Measurements from ENCODE around the gene TBX1. TPM values are rescaled to one million over a fixed set of nuclear protein-coding genes. Genes with fewer than 3 reads are reported as not detected.

TBX1 gene
- total RNA-seq, 1 experiment from 2014 or later = 3.9 TPM

- intact Hi-C loops (cut with micrococcal nuclease) = no loop called here
- DNase-seq (ENCODE audit: low read depth, low spot score) (no peak), ATAC-seq (no peak)
- BruUV-seq (replicated peaks) = no TSS peak
- H3K4me1 ChIP-seq (ENCODE audit: control insufficient read depth in 1 of 2, insufficient read depth in 2 of 2, low read length in 2 of 2) = peaks cover 0 to 4% of the 10 kb centered on the region in 2 experiments; a peak in 1 of 4 replicates
- CTCF ChIA-PET = no interaction called here
- H3K9me3 ChIP-seq (ENCODE audit: control insufficient read depth in 1 of 2, insufficient read depth in 1 of 2, low read depth in 1 of 2, low read length in 2 of 2) = no peaks in the 10 kb centered on the region
- no peaks in the 10 kb centered on the region for H3K27me3 ChIP-seq (ENCODE audit: insufficient read depth, low read length)
- no peak overlapping the region for H3K27ac ChIP-seq (ENCODE audit: low read depth, low read length)
- H3K9me2 ChIP-seq (ENCODE audit: insufficient read depth) = no peaks in the 10 kb centered on the region
- no peak overlapping the region for H3K4me2 ChIP-seq (ENCODE audit: low read length)
- POLR2A ChIA-PET = no interaction called here
- no peaks in the 10 kb centered on the region for H4K20me1 ChIP-seq (ENCODE audit: insufficient read depth)
- H3K36me3 ChIP-seq (ENCODE audit: control insufficient read depth in 1 of 2, insufficient read depth in 2 of 2, low read length in 2 of 2) = no peaks in the 10 kb centered on the region
- no peak overlapping the region for H3K9ac ChIP-seq (ENCODE audit: low read length)
- RAD21 ChIA-PET (ENCODE audit: low non-redundant PET in 1 of 2, low total read pairs in 2 of 2, uncharacterized antibody in 2 of 2, unreplicated experiment in 2 of 2) = no interaction called here
- no peaks in the 10 kb centered on the region for H3K79me2 ChIP-seq (ENCODE audit: insufficient read depth, low read length)
- no peak for TF ChIP-seq MAX (IDR thresholded peaks at IDR 0.05)
- no peak for TF ChIP-seq YY1 (IDR thresholded peaks at IDR 0.05; ENCODE audit: extremely low read depth, insufficient replicate concordance, low read depth, low read length)
- no peak for TF ChIP-seq CTCF (IDR thresholded peaks at IDR 0.05 in 2 of 3, conservative IDR thresholded peaks at IDR 0.05 in 1 of 3; ENCODE audit: borderline replicate concordance in 1 of 3, insufficient read depth in 1 of 3, low read depth in 2 of 3, low read length in 2 of 3)
- no peak for TF ChIP-seq SP1 (IDR thresholded peaks at IDR 0.05; ENCODE audit: low read depth)
- TF ChIP-seq FOSL1 (IDR thresholded peaks at IDR 0.05; ENCODE audit: low read depth) = no peak
- no peak for TF ChIP-seq TCF7L2 (IDR thresholded peaks at IDR 0.05; ENCODE audit: borderline replicate concordance, extremely low read depth, insufficient read depth, insufficient read length)
- TF ChIP-seq EGR1 (IDR thresholded peaks at IDR 0.05; ENCODE audit: low read depth) = no peak
- no peak for TF ChIP-seq SIN3A (IDR thresholded peaks at IDR 0.05; ENCODE audit: low read depth)
- no peak for TF ChIP-seq SRF (IDR thresholded peaks at IDR 0.05; ENCODE audit: low read depth)
- TF ChIP-seq ZBTB33 (IDR thresholded peaks at IDR 0.05; ENCODE audit: extremely low read depth, insufficient replicate concordance, low read length) = no peak
- H3K4me3 ChIP-seq (replicated peaks in 1 of 2; ENCODE audit: low read depth in 1 of 2, low read length in 2 of 2) = no peak overlapping the region
- H2AFZ ChIP-seq (ENCODE audit: low read depth, low read length, poor library complexity, severe bottlenecking) = no peak overlapping the region
Measured at GRCh38 chr22:19798003-19798665, 37.6 kb downstream of the TBX1 start.

Data from HCT116 (cell line).